GM19395 (cell line): Measurements from ENCODE around the gene PPP1R7.
"Not testable (repeated sequence)": the region's sequence is repeated elsewhere in the genome, so short reads cannot be mapped to it uniquely, and the experiment has no call there.

Source experiments
- ATAC-seq: cut with Tn5 transposase; IDR thresholded peaks from one replicate; pipeline ENCODE4 v1.9.1; 2021; ENCODE audit warnings: mild to moderate bottlenecking, moderate library complexity; ENCODE audit not compliant: unreplicated experiment

Gene PPP1R7

GRCh38 chr2:241149925-241150659 lies at the start of gene PPP1R7:
TSS of gene PPP1R7 (plus strand) at chr2:241150467. CDS start at chr2:241150496, 29 bp downstream.
- peak; percentile 75 for ATAC-seq

DNA sequence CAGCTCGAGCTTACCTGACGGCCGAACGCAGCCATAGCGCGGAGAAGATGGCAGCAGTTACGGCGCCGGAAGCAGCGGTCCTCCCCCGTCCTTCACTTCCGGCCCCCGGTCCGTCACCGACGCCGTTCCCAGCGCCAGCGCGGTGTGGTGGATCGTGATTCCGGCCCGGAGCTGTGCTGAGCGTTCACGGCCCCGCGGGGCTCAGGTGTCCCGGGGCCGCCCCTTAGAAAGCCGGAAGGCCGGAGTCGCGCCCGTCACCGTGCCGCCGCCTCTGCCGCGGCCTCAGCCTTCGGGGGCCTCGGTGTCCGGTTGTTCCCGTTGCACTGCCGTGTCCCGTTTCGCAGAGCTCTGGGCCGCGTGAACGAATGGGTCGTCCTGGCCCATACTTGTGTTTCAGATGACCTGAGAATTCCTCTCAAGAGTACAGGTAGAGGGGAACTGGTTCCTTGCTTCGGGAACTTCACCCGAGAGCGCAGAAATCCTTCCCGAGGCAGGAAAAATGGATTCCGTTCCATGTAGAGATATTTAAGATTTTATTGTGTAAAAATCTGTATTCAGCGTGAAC lies 47.9 kb upstream of the PPP1R7 start, which contains the start of gene MTERF4:
Gene MTERF4 (minus strand): TSS at position 49 of the 565 bp plus-strand sequence. CDS start 14 bp downstream, at position 35.
- ATAC-seq, result peak; percentile 80

DNA sequence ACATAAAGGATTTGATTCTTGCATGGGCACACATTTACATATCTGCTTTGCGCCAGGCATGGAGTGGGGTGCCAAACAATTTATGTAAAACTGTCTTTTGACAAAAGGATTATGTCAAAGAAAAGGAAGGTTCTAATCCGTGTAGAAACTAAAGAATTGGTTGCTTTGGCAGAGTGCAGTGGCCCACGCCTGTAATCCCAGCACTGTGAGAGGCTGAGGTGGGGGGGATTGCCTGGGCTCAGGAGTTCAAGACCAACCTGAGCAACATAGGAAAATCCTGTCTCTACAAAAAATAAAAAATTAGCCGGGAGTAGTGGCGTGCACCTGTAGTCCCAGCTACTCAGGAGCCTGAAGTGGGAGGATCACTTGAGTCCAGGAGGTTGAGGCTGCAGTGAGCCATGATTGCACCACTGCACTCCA lies 47.1 kb upstream of the PPP1R7 start:
- ATAC-seq, result no peak

DNA sequence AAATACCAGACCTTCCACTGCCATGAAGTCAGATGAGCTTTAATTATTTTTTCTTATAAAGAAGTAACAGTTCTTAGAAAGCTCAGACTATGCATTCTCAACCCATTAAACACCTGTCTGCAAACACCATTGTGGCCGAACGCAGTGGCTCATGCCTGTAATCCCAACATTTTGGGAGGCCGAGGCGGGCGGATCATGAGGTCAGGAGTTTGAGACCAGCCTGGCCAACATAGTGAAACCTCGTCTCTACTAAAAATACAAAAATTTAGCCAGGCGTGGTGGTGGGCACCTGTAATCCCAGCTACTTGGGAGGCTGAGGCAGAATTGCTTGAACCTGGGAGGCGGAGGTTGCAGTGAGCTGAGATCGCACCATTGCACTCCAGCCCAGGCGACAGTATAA lies 45.7 kb upstream of the PPP1R7 start:
- not testable (repeated sequence) for ATAC-seq

DNA sequence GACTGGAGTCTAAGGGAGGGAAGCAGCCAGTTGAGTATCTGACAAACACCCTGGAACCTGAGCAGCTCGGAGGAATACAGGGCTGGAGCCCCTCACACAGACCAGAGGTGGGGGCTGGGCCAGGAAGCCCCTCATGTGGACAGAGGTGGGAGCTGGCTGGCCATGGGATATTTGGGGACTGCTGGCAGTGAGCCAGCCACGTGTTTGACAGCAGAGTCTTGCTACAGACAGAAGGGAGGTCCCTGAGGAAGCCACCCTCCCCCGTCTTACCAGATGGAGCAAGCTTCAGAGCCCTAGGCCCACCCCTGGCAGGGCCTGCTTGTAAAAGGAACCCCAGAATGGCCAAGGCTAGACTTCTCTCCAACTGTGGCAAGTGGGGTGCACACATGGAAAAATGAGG lies 44.6 kb upstream of the PPP1R7 start:
- ATAC-seq, result no peak

DNA sequence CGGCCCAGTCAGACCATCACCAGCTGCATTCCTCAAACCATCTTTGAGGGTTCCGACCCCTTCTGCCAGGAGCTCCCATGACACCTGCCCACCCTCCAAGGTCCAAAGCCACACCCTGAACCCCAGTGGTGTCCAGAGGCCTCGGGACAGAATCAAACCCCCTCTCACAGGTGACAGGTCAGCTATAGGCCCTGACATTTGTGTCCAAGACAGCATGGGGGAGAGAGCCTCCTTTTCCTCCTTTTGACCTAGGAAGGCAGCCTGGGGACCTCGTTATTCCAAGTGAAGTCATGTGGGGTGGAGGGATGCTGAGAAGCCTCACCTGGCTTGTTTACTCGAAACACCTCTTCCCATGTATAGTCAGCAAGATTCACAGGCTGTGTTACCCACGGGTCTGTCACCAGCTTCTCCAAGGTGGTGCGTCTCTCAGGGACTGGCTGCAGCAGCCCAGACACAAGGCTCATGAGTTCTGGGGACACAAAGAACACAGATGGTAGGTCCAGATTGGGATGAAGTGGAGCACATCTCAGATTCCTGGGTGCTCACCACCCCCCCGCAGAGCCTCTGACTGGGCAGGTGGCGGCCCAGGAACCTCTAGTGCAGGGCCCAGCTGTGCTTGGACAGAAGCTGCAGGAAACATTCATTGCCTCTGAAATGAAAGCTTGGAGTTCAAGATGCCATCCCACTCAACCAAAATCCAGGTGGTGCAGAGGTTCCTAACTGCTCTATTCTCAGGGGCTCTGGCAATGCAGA lies 43.1 kb upstream of the PPP1R7 start:
- ATAC-seq, result no peak

GRCh38 chr2:241108271-241109209 lies 41.7 kb upstream of the PPP1R7 start:
- no peak for ATAC-seq

DNA sequence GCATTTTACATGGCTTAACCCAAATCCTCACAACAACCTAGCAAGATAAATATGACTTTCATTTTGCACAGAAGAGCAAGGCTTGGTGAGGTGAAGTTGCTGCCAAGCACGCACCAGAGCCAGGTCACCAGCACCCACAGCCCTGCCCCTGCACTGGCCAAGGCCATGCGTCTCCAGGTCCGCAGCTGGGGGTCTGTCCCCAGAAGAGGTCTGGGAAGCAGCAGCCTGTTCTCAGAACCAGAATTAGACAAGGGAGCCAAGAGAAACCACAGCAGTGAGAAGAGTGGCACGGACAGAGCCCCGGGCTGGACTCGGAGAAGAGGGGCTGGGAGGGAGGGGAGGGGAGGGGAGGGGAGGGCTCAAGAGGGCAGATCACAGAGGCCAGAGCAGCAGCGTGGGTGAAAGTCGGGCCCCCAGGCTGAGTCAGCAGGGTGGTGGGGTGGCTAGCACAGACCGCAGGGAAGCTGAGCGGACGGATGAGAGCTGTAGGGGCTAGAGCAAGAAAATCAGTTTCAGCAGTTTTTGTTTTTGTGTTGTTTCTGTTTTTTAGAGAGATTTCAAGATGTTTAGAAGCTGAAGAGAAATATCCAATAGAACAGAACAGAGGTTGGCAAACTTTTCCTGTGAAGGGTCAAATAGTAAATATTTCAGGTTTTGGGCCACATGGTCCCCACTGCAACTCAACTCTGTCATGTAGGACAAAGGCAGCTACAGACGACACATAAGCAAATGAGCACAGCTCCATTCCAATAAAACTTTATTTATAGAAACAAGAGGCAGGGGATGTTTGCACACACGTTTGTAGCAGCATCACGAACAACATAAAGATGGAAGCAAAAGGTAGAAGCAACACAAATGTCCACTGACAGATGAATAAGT lies 40.8 kb upstream of the PPP1R7 start:
- ATAC-seq, result no peak

DNA sequence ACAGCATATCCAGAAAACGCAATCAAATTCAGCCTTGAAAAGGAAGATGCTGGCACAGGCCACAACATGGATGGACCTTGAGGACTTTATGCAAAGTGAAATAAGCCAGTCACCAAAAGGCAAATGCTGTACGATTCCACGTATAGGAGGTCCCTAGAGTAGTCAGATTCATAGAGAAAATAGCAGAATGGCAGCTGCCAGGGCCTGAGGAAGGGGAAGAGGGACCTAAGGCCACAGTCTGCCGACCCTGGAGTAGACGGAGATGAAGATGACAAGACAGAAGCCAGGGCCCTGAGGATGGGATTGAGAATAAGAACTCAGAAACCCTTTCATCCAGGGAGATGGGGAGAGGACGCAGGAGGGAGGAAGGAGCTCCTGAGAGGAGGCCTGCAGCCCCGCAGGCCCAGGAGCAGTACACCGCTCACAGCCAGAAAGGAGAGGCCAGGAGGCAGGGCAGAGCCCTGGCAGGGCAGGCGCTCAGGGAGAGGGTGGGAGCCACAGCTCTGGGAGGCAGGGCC lies 40.1 kb upstream of the PPP1R7 start:
- peak; percentile 32 for ATAC-seq

DNA sequence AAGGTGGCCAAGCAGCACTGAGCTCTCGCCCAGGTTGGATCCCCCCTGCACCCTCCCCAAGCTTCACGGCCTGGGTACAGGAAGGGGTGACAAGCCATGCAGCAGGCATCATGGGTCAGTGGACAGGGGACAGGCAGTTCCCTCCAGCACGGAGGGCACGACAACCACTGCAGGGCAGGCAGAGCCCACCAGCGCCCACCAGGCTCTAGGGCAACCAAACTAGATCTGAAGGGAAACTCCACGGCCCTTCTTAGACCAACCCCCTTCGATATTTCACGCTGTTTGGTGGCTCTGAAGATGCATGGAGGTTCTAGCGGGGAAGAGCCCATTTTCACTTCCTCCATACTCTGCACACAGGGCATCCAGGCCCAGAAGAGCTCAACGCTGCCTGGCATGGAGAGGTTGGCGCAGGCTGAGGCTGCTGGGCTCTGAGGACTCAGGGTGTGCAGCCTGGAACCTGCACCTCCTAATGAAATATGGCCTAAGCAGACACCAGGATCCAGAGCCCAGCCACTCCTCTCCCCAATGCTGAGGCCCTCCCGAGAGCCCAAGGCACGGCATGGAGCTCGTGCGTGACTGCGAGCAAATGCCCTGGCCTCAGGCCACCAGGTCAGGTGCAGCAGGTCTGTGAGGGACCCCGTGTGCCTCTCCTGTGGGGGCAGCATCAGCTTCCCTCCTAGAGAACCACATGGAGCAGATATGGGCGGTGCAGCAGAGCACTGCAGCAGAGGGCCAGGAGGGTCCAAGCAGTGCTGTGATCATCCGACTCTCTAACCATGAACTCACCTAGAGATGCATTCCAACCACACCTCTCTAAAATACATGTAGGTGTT lies 39.4 kb upstream of the PPP1R7 start:
- peak; percentile 52 for ATAC-seq

DNA sequence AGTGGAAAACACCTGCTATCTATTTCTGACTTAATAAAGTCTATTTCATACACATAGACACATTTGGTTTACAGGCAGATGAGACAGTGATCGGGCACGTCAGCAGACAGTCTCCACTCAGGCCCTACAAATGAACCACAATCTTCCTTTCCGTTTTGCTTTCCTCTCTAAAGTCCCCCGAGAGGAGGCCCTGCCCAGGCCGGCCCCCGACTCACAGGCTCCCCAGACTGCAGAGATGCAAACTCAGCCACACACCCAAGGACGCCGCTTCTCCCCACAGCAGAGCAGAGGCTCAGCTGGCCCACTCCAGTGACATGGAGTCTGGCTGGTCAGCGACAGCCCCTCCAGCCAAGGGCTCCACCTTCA lies 38.8 kb upstream of the PPP1R7 start:
- peak; percentile 49 for ATAC-seq

DNA sequence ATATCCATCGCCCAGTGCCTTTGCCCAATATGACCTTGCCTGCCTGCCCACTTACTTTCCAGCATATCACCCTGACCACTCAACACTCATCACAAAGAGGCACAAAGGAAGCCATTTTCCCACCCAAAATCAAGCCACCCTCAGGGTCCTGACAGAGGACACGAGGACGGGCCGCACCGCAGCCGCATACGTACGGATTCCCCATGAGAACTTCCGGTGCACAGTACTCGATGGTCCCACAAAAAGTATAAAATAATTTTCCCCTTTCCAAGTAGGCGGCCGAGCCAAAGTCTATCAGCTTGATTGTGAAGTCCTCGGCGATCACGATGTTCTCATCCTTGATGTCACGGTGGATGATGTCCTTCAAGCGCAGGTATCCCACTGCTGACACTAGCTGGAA lies 38.2 kb upstream of the PPP1R7 start:
- no peak for ATAC-seq

DNA sequence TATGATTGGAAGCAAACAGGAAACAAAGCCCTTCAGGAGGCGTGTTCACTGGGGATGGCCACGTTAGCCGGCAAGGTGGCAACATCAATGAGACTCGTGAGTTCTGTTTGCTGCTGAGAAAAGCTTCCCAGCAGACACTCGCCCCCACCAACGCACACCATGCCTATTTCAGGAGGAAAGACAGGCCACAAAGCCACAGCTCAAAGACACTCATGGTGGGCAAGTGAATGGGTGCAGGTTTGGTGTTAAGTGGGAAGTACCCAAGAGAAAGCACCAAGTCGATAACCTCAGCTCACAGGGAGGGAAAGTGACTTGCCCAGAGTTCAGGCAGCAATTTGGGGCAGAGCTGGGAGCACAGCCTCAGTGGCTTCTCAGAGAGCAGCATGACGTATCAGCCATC lies 37.7 kb upstream of the PPP1R7 start:
- ATAC-seq, result no peak

DNA sequence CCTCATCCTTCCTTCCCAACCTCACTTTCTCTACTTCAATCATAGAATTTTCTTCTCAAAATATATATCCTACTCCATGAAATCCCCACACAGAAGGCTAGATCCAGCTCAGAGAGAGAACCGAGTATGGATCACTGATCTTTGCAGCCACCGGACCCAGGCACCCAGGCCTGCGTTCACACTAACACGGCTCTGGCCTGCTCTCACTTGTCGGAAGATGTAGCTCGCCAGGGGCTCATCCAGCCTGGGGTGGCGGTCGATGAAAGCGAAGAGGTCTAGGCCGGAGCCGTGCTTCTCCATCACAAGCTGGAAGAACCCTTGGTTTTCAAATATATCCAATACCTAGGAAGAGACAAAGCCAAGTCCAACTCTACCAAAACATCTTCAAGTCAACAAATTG lies 35.4 kb upstream of the PPP1R7 start:
- ATAC-seq, result no peak

GRCh38 chr2:241115361-241115760 lies 34.9 kb upstream of the PPP1R7 start:
- ATAC-seq, result no peak

- no peak for ATAC-seq
These were observed 33.4 kb upstream of the PPP1R7 start for GRCh38 chr2:241116606-241117560.

DNA sequence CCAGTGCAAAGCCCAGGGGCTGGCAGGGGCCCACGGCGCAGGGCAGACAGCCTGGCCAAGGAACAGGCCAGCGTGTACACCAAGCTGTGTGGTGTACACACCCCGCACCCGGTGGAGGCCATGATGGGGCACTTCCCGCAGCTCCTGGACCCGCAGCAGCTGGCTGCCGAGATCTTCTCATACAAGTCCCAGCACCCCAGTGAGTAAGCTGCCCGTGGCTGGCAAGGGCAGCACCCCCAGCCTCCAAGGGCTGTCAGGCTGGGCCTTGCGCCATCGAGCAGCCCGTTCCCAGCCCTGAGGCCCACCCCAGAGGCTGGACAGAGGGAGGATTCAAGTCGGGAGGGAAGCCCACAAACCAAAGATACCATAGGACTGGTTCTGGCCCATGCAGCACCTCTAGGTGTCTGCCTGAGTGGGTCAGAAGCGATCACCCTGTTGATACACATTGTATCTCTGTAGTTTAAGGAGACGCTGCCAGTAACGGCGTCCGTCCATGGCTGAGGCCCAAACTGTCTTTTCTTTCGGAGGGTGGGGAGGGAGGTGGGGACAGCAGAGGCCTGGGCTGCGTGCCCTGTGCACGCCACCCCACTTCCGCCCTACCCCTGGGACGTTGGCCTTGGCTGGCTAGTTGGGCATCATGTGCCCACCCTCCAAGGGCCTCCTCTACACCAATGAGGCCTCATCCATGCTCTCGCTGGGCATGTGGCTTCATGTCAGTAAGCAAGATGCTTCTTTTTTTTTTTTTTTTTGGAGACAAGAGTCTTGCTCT lies 31.3 kb upstream of the PPP1R7 start:
- no peak for ATAC-seq
